GM19372 (cell line): ENCODE results near the gene SCAMP5.

ENCODE experiments used
- ATAC-seq: cut with Tn5 transposase; IDR thresholded peaks from one replicate; pipeline ENCODE4 v1.9.1; 2021; ENCODE audit warnings: mild to moderate bottlenecking, low read depth, moderate library complexity; ENCODE audit not compliant: unreplicated experiment

SCAMP5 gene

DNA sequence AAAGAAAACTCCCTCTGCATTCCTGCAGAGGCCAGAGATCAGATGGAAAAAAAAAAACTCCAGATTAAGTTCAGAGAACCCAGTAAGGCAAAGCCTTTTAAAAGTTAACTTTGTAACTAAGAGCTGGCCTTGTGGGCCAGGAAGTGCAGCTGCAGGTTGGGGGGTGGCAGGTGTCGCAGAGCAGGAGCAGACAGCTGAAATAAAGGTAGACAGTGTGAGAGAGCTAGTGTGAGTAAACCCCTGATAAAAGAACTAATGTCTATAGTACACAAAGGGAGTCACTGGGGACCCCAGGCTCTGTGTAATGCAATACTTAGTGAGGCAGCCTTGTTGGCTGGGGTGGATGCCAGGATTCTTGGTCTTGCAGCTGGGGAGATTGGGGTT, 70.1 kb downstream of the SCAMP5 start:
- no peak for ATAC-seq

GRCh38 chr15:75065851-75066509, 70.6 kb downstream of the SCAMP5 start:
- no peak for ATAC-seq

DNA sequence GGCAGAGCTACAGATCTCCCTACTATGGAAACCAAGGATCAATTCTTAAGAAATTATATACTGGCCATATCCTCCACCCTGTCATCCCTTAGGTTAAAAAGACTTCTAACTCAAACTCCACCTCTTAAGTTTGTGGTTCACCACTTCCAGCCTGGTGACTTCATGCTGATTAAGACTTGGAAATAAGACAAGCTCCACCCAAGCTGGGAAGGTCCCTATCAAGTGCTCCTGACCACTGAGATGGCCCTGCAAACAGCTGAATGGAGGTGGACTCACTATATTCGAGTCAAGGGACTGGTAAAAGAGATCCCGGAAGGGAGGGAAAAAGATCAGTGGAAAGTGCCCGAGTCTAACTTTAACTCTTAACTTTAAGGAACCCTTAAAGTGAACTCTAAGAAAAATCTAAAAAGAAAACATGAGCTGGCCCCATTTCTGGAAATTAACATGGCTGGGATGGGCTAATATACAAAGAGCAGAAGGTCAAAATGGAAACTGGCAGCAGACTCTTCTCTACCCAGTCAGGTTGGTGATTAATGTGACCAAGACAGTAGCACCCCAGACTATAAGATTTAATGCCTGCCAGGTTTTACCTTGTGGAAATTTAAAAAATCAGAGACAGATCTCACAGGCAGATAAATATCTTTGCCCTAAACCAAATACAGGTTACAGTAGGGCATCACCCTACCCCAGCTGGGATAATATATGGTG, 71.9 kb downstream of the SCAMP5 start:
- no peak for ATAC-seq

GRCh38 chr15:75068748-75069147, 73.4 kb downstream of the SCAMP5 start:
- ATAC-seq = no peak

GRCh38 chr15:75069301-75069925, 74.0 kb downstream of the SCAMP5 start:
- ATAC-seq = peak; percentile 80

DNA sequence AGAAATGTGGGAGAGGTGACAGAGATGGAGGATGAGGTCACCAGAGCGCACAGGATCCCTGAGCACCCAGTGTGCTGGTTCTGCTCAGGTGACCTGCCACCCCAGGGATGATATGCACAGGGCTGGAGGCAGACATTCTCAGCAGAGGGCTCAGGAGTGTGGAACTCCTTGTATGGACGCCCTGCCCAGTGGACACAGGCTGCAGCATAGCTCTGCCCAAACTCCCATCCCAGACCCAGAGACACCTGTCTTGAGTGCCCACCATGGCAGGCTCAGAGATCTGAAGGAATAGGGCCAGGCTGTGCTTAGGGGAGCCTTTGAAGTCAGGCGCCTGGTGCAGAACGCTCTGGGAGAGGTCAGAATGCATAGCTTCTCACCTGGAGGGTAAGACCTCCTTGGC, 75.3 kb downstream of the SCAMP5 start:
- no peak for ATAC-seq
